Right lobe of liver (tissue), 6 donors: ENCODE results near the gene CAMTA1. TPM values are rescaled to one million over a fixed set of nuclear protein-coding genes. Genes with fewer than 3 reads are reported as not detected.

ENCODE experiments used
- ATAC-seq, 4 donors: fragments of 200-7000 bp; cut with Tn5 transposase; one replicate each; pipeline ENCODE4 v1.9.1; 2020; ENCODE audit warnings: mild to moderate bottlenecking in 4 of 4, moderate library complexity in 4 of 4
- DNase-seq, 3 donors: peaks; one replicate each; pipeline ENCODE4 v3.0.0-alpha.2; 2020
- H3K27ac ChIP-seq, 3 donors: fragments of 200-600 bp; one replicate each; pipeline ENCODE4 v1.8.0; 2022
- H3K27me3 ChIP-seq, 2 donors: fragments of 200-600 bp; one replicate each; pipeline ENCODE4 v1.8.0; 2022
- H3K36me3 ChIP-seq, 4 donors: fragments of 200-600 bp; sonication (generic) in 1 of 4; one replicate each; pipeline versions ENCODE4 v1.5.1 to v1.8.0; 2017 to 2022; ENCODE audit warnings: control low read depth in 1 of 4
- H3K4me1 ChIP-seq, 4 donors: fragments of 200-600 bp; sonication (generic) in 1 of 4; one replicate each; pipeline versions ENCODE4 v1.5.1 to v1.8.0; 2017 to 2022; ENCODE audit warnings: control low read depth in 1 of 4
- H3K4me3 ChIP-seq, 3 donors: fragments of 200-600 bp; one replicate each; pipeline ENCODE4 v1.8.0; 2022
- H3K9me3 ChIP-seq, 4 donors: fragments of 200-600 bp; sonication (generic) in 1 of 4; one replicate each; pipeline versions ENCODE4 v1.5.1 to v1.8.0; 2017 to 2022; ENCODE audit warnings: control low read depth in 1 of 4
- POLR2A ChIP-seq: fragments of 450-650 bp; IDR thresholded peaks from one replicate; pipeline ENCODE4 v1.6.1; 2017; ENCODE audit warnings: antibody characterized with exemption, mild to moderate bottlenecking
- WGBS: methylation state at CpG from one replicate; pipeline ENCODE4 v1.1.6; 2018; ENCODE audit warnings: low coverage, low lambda C conversion rate; ENCODE audit not compliant: insufficient coverage; ENCODE audit errors: missing lambda C conversion rate; 5-methylcytosine and 5-hydroxymethylcytosine counted together
- intact Hi-C, 2 donors: fragments of 100-400 bp; cut with DNase I; formaldehyde crosslinking; loops; one replicate each; pipeline versions ENCODE4 v1.11.2 to v1.14.1; 2022
- total RNA-seq, 6 experiments: library from RNA; depleted of rRNA in 2 of 6; stranded (reverse); fragments of >200 nt in 2 of 6; fragmentation: NEBNext Ultra II Directional in 3 of 6; extraction: Animal tissue kit (Norgen Biotek cat#: 25700) in 3 of 6; gene quantifications; one replicate each; pipeline versions ENCODE4 v1.1.0 to v1.2.4, GENCODE V29; 2016 to 2023
- TF ChIP-seq, protein P1 (sequence below), 4 donors: fragments of 200-600 bp in 3 of 4; fragments of 450-650 bp in 1 of 4; IDR thresholded peaks; one replicate each; pipeline versions ENCODE4 v1.5.1 to v1.8.0; 2016 to 2022; ENCODE audit warnings: antibody characterized with exemption in 4 of 4, mild to moderate bottlenecking in 2 of 4
- donor health status: DM: no; HTN: yes; CAD: no.
- donor health status: DM: no; HTN: no; CAD: no.
- donor health status: DM: no; HTN: no; CAD: no.
- donor health status: DM: no; HTN: yes; CAD: no.
- donor health status: DM: no; HTN: yes; CAD: no.

The CAMTA1 gene
- total RNA-seq, 6 experiments from 2014 or later: 32.3 to 49.4 (median 37.2) TPM

DNA sequence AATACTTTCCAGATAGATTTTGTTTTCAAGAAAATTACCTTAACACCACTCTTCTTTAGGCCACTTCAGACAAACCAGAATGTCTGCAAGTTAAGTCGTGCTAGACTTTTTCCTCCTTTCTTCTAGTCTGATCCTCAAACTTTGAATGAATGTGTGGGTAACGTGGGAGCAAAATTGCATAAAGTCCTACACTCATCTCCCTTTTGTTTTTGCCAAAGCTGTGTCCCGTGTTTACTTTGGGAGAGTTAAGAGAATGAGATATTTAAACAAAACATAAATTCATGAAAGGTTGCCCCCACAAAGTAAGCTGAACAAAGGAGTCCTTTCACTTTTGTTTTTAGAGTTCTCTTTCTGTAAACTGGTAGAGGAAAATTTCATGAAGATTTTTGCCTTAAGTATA is 969.0 kb downstream of the CAMTA1 start:
- H3K27ac ChIP-seq: no peak overlapping the region
- TF ChIP-seq, protein P1, sequence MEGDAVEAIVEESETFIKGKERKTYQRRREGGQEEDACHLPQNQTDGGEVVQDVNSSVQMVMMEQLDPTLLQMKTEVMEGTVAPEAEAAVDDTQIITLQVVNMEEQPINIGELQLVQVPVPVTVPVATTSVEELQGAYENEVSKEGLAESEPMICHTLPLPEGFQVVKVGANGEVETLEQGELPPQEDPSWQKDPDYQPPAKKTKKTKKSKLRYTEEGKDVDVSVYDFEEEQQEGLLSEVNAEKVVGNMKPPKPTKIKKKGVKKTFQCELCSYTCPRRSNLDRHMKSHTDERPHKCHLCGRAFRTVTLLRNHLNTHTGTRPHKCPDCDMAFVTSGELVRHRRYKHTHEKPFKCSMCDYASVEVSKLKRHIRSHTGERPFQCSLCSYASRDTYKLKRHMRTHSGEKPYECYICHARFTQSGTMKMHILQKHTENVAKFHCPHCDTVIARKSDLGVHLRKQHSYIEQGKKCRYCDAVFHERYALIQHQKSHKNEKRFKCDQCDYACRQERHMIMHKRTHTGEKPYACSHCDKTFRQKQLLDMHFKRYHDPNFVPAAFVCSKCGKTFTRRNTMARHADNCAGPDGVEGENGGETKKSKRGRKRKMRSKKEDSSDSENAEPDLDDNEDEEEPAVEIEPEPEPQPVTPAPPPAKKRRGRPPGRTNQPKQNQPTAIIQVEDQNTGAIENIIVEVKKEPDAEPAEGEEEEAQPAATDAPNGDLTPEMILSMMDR (IDR thresholded peaks at IDR 0.05): no peak
- no peak for TF ChIP-seq POLR2A
- DNase-seq: no peak
- H3K4me3 ChIP-seq: no peak overlapping the region
- intact Hi-C loops: loop anchor here (5.0 kb wide), 1 partner anchor 87 kb away; no protein-coding TSS in a partner anchor
- 47% methylated on average over 3 of the region's 3 CpGs for WGBS
- no peaks in the 10 kb centered on the region for H3K4me1 ChIP-seq
- no peaks in the 10 kb centered on the region for H3K36me3 ChIP-seq
- no peak for ATAC-seq
- no peaks in the 10 kb centered on the region for H3K27me3 ChIP-seq
- H3K9me3 ChIP-seq: no peaks in the 10 kb centered on the region

DNA sequence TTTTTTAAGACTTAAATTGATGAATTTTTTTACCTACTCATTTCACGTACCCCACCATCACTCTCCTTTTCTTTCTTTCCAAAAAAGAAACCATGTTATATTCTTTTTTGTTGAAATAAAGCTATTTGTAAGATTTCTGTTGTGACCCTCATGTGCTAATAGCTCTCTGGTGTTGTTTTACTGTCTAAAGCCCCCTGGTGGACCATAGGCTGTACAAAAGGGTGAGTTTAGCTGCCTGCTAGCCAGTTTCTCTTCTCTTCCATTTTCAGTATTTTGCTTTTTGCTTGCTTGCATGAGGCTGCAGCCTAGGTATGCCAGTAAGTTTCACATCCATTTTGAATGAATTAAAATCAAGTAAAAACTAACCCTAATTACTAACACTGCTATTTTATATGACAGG is 970.2 kb downstream of the CAMTA1 start:
- intact Hi-C loops: no loop called here
- Histone ChIP-seq H3K36me3 (no peaks in the 10 kb centered on the region), H3K9me3 (no peaks in the 10 kb centered on the region), H3K27ac (no peak overlapping the region), H3K4me1 (no peaks in the 10 kb centered on the region), H3K27me3 (no peaks in the 10 kb centered on the region), H3K4me3 (no peak overlapping the region)
- ATAC-seq (no peak), DNase-seq (no peak)
- WGBS: 87% methylated on average over 1 of the region's 1 CpG
- TF ChIP-seq, protein P1 (IDR thresholded peaks at IDR 0.05): no peak
- no peak for TF ChIP-seq POLR2A

DNA sequence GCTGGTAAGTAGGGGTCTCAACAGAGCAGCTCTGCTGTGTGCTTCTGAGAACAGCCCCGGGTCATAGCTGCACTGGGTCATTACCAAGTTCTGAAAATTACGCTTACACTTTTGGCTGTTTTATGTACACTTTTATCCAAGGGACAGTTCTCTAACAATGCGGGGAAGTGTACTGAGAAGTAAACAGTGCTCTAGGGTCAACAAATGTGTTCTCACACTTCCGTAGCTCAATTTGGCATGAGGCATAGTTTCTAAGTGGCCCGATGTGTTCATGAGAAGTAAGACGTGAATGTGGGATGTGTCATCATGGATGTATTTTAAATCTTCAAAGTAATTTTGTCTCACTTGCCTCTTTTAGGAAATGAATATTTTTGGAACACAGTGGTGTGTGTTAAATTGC is 975.0 kb downstream of the CAMTA1 start:
- TF ChIP-seq POLR2A: no peak
- TF ChIP-seq, protein P1 (IDR thresholded peaks at IDR 0.05): no peak
- H3K27ac ChIP-seq: no peak overlapping the region
- H3K36me3 ChIP-seq: no peaks in the 10 kb centered on the region

DNA sequence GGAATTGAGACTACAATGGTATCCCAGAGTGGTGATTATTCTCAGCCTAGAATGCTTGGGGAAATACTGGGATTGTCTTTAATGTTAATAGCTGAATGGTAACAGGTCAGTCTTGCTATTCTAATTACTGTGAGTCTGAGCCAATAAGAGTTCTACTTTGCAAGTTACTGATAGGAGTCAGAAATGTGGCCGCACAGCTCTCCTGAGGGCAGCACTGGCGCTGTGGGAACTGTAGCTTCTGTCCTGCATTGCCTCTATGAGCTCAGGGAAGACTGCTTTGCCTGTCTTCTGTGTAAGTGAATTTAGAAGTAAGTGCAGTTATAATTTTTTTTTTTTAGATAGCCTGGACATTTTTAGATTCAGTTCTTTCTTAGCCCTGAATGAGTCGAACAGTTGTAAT is 975.8 kb downstream of the CAMTA1 start:
- H3K27ac ChIP-seq: no peak overlapping the region
- no peak for TF ChIP-seq POLR2A
- TF ChIP-seq, protein P1 (IDR thresholded peaks at IDR 0.05): no peak
- no peaks in the 10 kb centered on the region for H3K27me3 ChIP-seq
- no peaks in the 10 kb centered on the region for H3K36me3 ChIP-seq
- 70% methylated on average over 1 of the region's 3 CpGs for WGBS
- ATAC-seq: no peak
- intact Hi-C loops: no loop called here
- no peaks in the 10 kb centered on the region for H3K9me3 ChIP-seq
- no peak for DNase-seq
- no peak overlapping the region for H3K4me3 ChIP-seq
- H3K4me1 ChIP-seq: no peaks in the 10 kb centered on the region

More for the DNA sequence above, 975.0 kb downstream of the CAMTA1 start:
- 71% methylated on average over 6 of the region's 6 CpGs for WGBS
- Histone ChIP-seq H3K9me3 (no peaks in the 10 kb centered on the region), H3K27me3 (no peaks in the 10 kb centered on the region), H3K4me1 (no peaks in the 10 kb centered on the region), H3K4me3 (no peak overlapping the region)
- DNase-seq (no peak), ATAC-seq (peak in 3 of 4 donors; percentile 35 to 75 (median 74))
- intact Hi-C loops: no loop called here

DNA sequence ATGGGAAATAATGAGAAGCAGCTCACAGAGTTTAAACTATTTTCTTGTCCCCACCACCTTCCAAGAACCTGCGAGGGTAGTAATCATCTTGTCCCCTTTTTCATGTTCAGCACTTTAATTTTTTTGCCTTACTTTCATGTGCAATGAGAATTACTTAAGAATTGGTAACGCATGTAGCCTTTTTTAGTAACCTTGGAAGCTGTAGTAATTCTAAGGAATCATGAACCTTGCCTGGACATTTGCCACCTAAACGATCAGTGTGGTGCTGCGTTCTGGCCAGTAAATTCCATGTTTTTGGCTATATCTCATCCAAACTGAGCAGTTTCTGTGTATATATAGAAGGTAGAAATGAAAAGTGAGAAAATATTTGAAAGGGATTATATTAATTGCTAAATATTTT is 981.9 kb downstream of the CAMTA1 start:
- H3K36me3 ChIP-seq: no peaks in the 10 kb centered on the region
- H3K27ac ChIP-seq: no peak overlapping the region
- DNase-seq (no peak), ATAC-seq (no peak)
- WGBS: 66% methylated on average over 4 of the region's 4 CpGs
- peaks cover 0 to 7% (median 1%) of the 10 kb centered on the region in 4 donors for H3K4me1 ChIP-seq
- H3K4me3 ChIP-seq: no peak overlapping the region
- intact Hi-C loops: no loop called here
- H3K27me3 ChIP-seq: no peaks in the 10 kb centered on the region
- TF ChIP-seq POLR2A: no peak
- TF ChIP-seq, protein P1 (IDR thresholded peaks at IDR 0.05): no peak
- H3K9me3 ChIP-seq: no peaks in the 10 kb centered on the region
